Coronary artery (tissue), 2 donors: ENCODE measurements around the gene TCN1.
"Not testable (repeated sequence)": the region's sequence is repeated elsewhere in the genome, so short reads cannot be mapped to it uniquely, and the experiment has no call there.

ENCODE experiments used
- DNase-seq: peaks from one replicate; pipeline ENCODE4 v3.0.0-alpha.2; 2017; ENCODE audit warnings: low spot score
- H3K27ac ChIP-seq, 2 donors: fragments of 200-600 bp; sonication (generic); one replicate each; pipeline ENCODE4 v1.5.1; 2016 to 2019
- H3K4me3 ChIP-seq: fragments of 200-600 bp; sonication (generic); 2 replicates; pipeline ENCODE4 v1.5.1; 2016; ENCODE audit warnings: mild to moderate bottlenecking, moderate library complexity
- TF ChIP-seq, protein P1 (sequence below): fragments of 200-600 bp; sonication (generic); IDR thresholded peaks from one replicate; pipeline ENCODE4 v1.5.1; 2019; ENCODE audit warnings: antibody characterized with exemption

Gene TCN1

DNA sequence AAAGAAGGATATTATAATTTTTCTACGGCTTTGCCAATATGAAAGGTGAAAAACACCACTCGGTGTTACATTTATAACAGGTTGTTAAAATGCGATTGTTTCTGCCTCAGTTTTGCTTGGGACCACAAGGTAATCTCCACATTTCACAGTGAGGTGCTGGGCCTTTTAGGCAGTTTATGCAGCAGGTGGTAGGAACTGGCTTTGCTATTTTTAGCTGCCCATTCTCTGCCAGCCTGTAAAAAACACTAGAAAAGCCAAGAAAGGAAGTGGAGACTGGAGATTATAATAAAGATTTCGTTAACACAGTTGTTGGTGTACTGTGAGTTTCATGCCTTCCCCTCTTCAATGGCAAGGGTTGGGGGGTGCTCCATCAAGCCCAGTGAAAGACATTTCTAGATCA is 47.7 kb downstream of the TCN1 start:
- no peak for DNase-seq
- TF ChIP-seq, protein P1, sequence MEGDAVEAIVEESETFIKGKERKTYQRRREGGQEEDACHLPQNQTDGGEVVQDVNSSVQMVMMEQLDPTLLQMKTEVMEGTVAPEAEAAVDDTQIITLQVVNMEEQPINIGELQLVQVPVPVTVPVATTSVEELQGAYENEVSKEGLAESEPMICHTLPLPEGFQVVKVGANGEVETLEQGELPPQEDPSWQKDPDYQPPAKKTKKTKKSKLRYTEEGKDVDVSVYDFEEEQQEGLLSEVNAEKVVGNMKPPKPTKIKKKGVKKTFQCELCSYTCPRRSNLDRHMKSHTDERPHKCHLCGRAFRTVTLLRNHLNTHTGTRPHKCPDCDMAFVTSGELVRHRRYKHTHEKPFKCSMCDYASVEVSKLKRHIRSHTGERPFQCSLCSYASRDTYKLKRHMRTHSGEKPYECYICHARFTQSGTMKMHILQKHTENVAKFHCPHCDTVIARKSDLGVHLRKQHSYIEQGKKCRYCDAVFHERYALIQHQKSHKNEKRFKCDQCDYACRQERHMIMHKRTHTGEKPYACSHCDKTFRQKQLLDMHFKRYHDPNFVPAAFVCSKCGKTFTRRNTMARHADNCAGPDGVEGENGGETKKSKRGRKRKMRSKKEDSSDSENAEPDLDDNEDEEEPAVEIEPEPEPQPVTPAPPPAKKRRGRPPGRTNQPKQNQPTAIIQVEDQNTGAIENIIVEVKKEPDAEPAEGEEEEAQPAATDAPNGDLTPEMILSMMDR, result no peak
- no peak overlapping the region for H3K4me3 ChIP-seq
- no peak overlapping the region for H3K27ac ChIP-seq

- not testable (repeated sequence) for DNase-seq, H3K4me3 ChIP-seq, H3K27ac ChIP-seq
Measured at GRCh38 chr11:59816434-59816833, 49.9 kb downstream of the TCN1 start.

- TF ChIP-seq, protein P1, result no peak
- Histone ChIP-seq H3K27ac (no peak overlapping the region), H3K4me3 (no peak overlapping the region)
- DNase-seq, result no peak
Measured at GRCh38 chr11:59815754-59816153, 50.5 kb downstream of the TCN1 start.

- TF ChIP-seq, protein P1, result no peak
- no peak overlapping the region for H3K27ac ChIP-seq
- H3K4me3 ChIP-seq, result no peak overlapping the region
- no peak for DNase-seq
Measured at GRCh38 chr11:59814021-59814420, 52.3 kb downstream of the TCN1 start.

GRCh38 chr11:59813364-59813763 is 52.9 kb downstream of the TCN1 start:
- Histone ChIP-seq H3K4me3 (no peak overlapping the region), H3K27ac (no peak overlapping the region)
- DNase-seq, result no peak
- TF ChIP-seq, protein P1, result no peak

GRCh38 chr11:59812220-59812619 is 54.1 kb downstream of the TCN1 start:
- Histone ChIP-seq H3K27ac (no peak overlapping the region), H3K4me3 (no peak overlapping the region)
- TF ChIP-seq, protein P1, result no peak
- DNase-seq, result no peak

GRCh38 chr11:59810911-59811259 is 55.4 kb downstream of the TCN1 start:
- DNase-seq, result no peak
- peak overlapping the region; percentile 5 to 72 for H3K27ac ChIP-seq
- TF ChIP-seq, protein P1, result no peak
- H3K4me3 ChIP-seq, result peak overlapping the region; percentile 98
